Pancreas (tissue), 10 donors: ENCODE data around the gene ROPN1B. TPM values are rescaled to one million over a fixed set of nuclear protein-coding genes. Genes with fewer than 3 reads are reported as not detected.
"Not testable (repeated sequence)": the region's sequence is repeated elsewhere in the genome, so short reads cannot be mapped to it uniquely, and the experiment has no call there.

Experiments
- ATAC-seq, 4 donors: fragments of 200-7000 bp; cut with Tn5 transposase; one replicate each; pipeline versions ENCODE4 v1.8.0 to v1.9.1; 2020; ENCODE audit warnings: mild to moderate bottlenecking in 4 of 4, moderate library complexity in 4 of 4
- DNase-seq, 6 donors: peaks; one replicate each; pipeline ENCODE4 v3.0.0-alpha.2; 2020
- FAIRE-seq: peaks from 2 replicates; lab custom pipeline; 2012; peaks lifted over from hg19 to GRCh38; lab: Jason Lieb, UNC
- H3K27ac ChIP-seq, 4 donors: fragments of 200-600 bp; sonication (generic); 1 replicate in 3 of 4; 2 replicates in 1 of 4; pipeline versions ENCODE4 v1.5.0 to v1.8.0; 2020
- H3K27me3 ChIP-seq, 4 donors: fragments of 200-600 bp; one replicate each; pipeline ENCODE4 v1.8.0; 2021
- H3K36me3 ChIP-seq, 3 donors: fragments of 200-600 bp; sonication (generic) in 1 of 3; one replicate each; pipeline versions ENCODE4 v1.5.0 to v1.8.0; 2020 to 2021
- H3K4me1 ChIP-seq, 3 donors: fragments of 200-600 bp; one replicate each; pipeline ENCODE4 v1.8.0; 2021
- H3K4me3 ChIP-seq, 4 donors: fragments of 200-600 bp; sonication (generic) in 2 of 4; one replicate each; pipeline versions ENCODE4 v1.5.0 to v1.8.0; 2020 to 2021
- H3K9me3 ChIP-seq, 4 donors: fragments of 200-600 bp; one replicate each; pipeline ENCODE4 v1.8.0; 2021
- WGBS, 2 donors: extraction: QIAGEN DNeasy Blood & Tissue Kit; methylation state at CpG; one replicate each; pipeline ENCODE4 v1.1.7; 2013; 5-methylcytosine and 5-hydroxymethylcytosine counted together
- intact Hi-C, 3 donors: fragments of 100-400 bp; cut with DNase I; formaldehyde crosslinking; loops; one replicate each; pipeline versions ENCODE4 v1.11.1 to v1.14.2; 2022
- polyA plus RNA-seq, 2 donors: library from polyadenylated mRNA; stranded (reverse); fragments of 200-250 nt; gene quantifications; one replicate each; pipeline ENCODE4 v1.2.3, GENCODE V29; 2013
- total RNA-seq, 6 donors: library from RNA; stranded (reverse); fragmentation: NEBNext Ultra II Directional in 4 of 6; extraction: Animal tissue kit (Norgen Biotek cat#: 25700) in 4 of 6; gene quantifications; one replicate each; pipeline versions ENCODE4 v1.2.1 to v1.2.4, GENCODE V29; 2021 to 2023
- TF ChIP-seq, protein P1 (sequence below), 4 donors: fragments of 200-600 bp; sonication (generic) in 3 of 4; IDR thresholded peaks; one replicate each; pipeline versions ENCODE4 v1.5.0 to v1.8.0; 2021; ENCODE audit warnings: antibody characterized with exemption in 4 of 4
- donor health status: healthy with polysubstance abuse.
- donor health status: DM: no; HTN: no; CAD: no; lungs with moderate emphysema.
- donor health status: DM: no; HTN: no; CAD: no.
- donor health status: control.
- donor health status: control.
- donor health status: Bipolar disorder and iron deficiency.
- donor health status: DM: yes; HTN: yes; CAD: no.
- donor health status: DM: no; HTN: no; CAD: no.
- donor health status: DM: no; HTN: no; CAD: no.
- donor health status: DM: yes; HTN: yes; CAD: no.

ROPN1B gene
- total and polyA plus RNA-seq, 8 donors: 0.19 to 0.23 (median 0.20) TPM; not detected in 5

DNA sequence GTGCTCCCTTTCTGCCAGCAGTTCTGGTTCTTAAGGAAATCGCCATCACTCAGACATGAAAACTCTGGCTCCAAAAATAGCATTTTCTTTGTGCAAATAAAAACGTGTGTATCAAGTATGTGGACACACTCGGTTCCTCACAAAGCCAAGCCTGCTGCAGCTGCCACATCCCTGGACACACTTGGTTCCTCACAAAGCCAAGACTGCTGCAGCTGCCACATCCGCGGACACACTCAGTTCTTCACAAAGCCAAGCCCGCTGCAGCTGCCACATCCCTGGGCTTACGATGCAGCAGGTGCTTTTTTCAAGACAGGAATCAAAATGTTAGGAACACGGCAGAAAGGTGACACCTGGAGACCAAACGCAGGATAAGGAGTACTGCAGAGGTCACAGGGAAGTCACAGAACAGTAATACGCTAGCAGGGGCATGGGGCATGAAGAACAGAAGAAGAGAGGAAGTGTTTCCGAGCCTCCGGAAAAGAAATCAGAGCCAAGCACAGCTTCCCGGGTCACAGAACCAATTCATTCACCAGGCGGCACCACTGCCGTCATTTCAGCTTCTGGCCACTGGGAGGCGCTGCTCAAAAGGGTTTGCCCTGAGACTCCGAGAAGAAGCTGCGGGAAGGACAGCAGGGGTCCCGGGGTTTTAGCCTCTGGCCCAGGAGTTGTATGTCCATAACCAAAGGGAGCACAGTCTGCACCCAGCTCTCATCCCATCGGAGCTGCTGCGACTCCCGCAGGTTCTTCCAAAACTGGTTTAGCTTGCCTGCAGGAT, 40.0 kb upstream of the ROPN1B start:
- WGBS, 2 donors: 24 to 35% methylated on average over 22 of the region's 22 CpGs
- FAIRE-seq, H3K27me3 ChIP-seq, intact Hi-C loops, H3K4me1 ChIP-seq, ATAC-seq, H3K36me3 ChIP-seq, H3K27ac ChIP-seq, H3K9me3 ChIP-seq, H3K4me3 ChIP-seq: not testable (repeated sequence)
- TF ChIP-seq, protein P1, sequence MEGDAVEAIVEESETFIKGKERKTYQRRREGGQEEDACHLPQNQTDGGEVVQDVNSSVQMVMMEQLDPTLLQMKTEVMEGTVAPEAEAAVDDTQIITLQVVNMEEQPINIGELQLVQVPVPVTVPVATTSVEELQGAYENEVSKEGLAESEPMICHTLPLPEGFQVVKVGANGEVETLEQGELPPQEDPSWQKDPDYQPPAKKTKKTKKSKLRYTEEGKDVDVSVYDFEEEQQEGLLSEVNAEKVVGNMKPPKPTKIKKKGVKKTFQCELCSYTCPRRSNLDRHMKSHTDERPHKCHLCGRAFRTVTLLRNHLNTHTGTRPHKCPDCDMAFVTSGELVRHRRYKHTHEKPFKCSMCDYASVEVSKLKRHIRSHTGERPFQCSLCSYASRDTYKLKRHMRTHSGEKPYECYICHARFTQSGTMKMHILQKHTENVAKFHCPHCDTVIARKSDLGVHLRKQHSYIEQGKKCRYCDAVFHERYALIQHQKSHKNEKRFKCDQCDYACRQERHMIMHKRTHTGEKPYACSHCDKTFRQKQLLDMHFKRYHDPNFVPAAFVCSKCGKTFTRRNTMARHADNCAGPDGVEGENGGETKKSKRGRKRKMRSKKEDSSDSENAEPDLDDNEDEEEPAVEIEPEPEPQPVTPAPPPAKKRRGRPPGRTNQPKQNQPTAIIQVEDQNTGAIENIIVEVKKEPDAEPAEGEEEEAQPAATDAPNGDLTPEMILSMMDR (IDR thresholded peaks at IDR 0.05): peak; percentile 34 to 56 (median 50)
- DNase-seq: peak in 5 of 6 donors; percentile 31 to 85 (median 72)

DNA sequence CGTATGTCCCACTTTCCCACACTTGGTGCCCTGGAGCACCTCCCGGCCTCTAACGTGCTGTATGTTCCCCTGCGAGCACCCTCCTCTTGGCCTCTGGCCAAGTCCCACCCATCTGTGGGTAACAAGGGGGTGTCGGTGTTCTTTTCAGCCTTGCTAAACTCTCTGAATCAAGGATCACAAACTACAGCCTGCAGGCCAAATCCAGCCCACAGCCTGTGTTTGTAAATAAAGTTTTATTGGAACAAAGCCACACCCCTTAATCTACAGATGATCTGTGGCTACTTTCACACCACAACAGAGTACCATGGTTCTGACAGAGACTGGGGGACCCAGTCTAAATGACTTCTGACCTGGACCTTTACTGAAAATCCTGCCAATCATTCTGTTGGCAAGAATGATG, 39.2 kb upstream of the ROPN1B start:
- intact Hi-C loops, ATAC-seq, FAIRE-seq: not testable (repeated sequence)

DNA sequence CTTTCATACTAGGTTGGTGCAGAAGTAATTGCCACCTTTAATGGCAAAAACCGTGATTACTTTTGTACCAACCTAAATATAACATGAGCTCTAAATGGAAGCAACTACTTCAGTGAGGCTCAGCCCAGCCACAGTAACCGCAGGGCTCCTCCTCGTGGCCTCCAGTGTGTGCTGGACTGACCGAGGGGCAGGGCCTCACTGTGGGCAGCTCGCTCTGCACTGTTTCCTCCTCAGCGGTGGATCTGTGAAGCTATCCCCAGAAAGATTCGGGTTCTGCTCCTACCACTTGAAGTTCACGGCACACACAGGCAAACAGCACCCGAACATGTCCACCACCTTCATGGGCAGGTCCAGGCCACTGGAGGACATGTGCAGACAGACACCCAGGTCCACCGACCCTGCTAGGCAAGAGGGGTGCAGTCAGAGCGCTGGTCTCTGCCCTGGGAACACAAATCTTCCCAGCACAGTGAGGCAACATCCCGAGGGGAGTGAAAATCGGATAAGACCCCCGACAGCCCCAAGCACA, 37.6 kb upstream of the ROPN1B start:
- H3K27ac ChIP-seq, H3K36me3 ChIP-seq, H3K4me3 ChIP-seq, DNase-seq, intact Hi-C loops, H3K9me3 ChIP-seq, FAIRE-seq, H3K4me1 ChIP-seq, ATAC-seq, H3K27me3 ChIP-seq: not testable (repeated sequence)
- WGBS, 2 donors: 67 to 83% methylated on average over 6 to 8 of the region's 14 CpGs

More for the DNA sequence above, 39.2 kb upstream of the ROPN1B start:
- H3K4me1 ChIP-seq, H3K27ac ChIP-seq, H3K4me3 ChIP-seq, H3K9me3 ChIP-seq, H3K27me3 ChIP-seq, DNase-seq, H3K36me3 ChIP-seq: not testable (repeated sequence)
- WGBS, 2 donors: 56 to 63% methylated on average over 5 of the region's 5 CpGs

DNA sequence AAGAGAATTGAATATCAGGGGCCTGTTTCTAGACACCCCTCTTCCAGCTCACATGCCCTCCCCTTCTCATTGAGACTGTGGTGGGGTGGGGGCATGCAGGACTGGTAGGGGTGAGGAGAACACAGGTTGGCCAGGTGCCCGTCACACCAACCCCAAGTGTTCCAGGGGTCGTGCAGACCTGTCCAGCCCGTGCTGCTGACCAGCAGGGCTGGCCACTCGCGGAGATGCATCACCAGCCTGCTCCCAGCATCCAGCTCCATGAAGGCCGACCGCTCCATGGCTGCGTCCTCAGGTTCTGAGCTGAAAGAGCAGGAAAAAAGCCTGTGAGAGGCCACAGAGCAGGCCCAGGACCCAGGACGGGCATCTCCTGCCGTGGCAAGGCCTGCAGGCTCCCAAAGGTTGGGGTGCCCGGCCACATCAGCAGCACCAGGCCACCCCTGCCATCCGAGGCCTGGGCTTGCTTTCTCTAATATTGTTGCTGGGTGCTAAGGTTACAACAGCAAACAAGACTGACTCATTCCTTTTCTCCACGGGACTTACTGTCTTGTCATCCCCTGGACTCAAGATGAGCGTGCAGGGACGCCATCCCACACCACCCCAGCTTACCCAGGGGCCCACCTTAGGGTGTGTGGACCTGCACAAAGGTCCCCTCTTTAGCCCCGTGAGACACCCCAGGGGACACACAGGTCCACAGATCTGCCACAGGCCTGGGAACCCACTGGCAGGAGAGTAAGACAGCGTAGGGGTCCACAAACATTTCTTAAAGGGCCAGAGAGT, 35.4 kb upstream of the ROPN1B start:
- H3K27ac ChIP-seq, intact Hi-C loops, DNase-seq, H3K4me3 ChIP-seq, H3K36me3 ChIP-seq, ATAC-seq, H3K27me3 ChIP-seq, FAIRE-seq, H3K9me3 ChIP-seq, H3K4me1 ChIP-seq: not testable (repeated sequence)
- whole genome bisulfite sequencing, 2 donors: 92 to 99% methylated on average over 14 to 15 of the region's 17 CpGs

DNA sequence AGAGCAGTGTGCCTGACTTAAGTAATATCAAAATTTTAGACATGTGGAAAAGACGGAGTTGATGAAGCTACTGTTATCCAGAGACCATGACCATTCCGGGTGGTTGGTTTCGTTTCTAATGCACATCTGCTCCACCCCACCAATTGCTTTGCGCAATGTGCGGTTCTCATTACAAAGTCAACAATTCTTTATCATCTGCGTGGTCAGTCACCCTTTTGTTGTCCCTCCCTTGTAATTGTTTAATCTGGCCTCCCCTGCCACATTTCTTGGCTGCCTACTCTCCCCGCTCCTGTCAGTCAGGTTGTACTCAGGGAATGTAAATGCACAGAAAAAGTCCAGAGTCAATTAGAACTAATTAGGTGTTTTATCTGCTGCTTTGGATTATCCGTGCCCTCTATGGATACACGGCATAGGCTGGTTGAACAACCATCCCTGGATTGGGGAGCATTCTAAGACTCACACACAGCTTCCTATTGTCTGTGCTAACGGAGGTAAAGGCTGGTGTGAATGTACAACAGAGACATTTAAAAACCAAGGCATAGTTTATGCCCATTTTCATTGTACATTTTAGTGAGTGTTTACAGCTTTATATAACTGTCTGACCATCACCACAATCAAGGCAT, 33.6 kb upstream of the ROPN1B start:
- DNase-seq: peak in 3 of 6 donors; percentile 53 to 60 (median 57)
- H3K36me3 ChIP-seq, H3K9me3 ChIP-seq, H3K4me3 ChIP-seq, H3K27ac ChIP-seq, H3K4me1 ChIP-seq, intact Hi-C loops, FAIRE-seq, H3K27me3 ChIP-seq: not testable (repeated sequence)
- peak; percentile 97 to 99 (median 98) for ATAC-seq
- WGBS, 2 donors: 15 to 18% methylated on average over 10 of the region's 10 CpGs

DNA sequence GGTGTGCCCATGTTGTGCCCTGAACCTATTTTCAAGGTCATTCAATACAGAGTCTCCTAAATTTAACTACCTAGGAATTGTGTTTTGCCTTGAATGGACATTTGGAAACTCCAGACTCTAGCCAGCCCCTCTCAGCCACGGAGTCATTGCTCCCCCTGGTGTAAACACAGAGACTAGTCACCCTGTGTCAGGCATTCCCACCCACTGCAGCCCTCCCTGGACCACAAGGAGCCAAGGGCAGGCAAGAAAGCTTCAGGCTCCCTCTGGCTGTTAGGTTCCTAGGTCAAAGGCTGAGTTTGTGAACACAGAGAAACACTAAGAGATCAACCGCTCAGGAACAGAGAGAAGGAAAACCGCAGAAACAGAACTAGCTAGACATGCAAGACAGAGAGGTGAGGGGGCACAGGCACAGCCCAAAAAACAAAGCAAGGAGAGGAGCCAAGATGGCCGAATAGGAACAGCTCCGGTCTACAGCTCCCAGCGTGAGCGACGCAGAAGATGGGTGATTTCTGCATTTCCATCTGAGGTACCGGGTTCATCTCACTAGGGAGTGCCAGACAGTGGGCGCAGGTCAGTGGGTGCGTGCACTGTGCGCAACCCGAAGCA, 32.7 kb upstream of the ROPN1B start:
- H3K27me3 ChIP-seq, FAIRE-seq, DNase-seq, H3K36me3 ChIP-seq, H3K4me3 ChIP-seq, intact Hi-C loops, H3K4me1 ChIP-seq, H3K27ac ChIP-seq, H3K9me3 ChIP-seq: not testable (repeated sequence)
- TF ChIP-seq, protein P1 (IDR thresholded peaks at IDR 0.05): peak in 1 of 4 donors; percentile 21
- 69 to 76% methylated on average over 10 to 13 of the region's 13 CpGs for WGBS, 2 donors
- peak; percentile 80 to 98 (median 90) for ATAC-seq

DNA sequence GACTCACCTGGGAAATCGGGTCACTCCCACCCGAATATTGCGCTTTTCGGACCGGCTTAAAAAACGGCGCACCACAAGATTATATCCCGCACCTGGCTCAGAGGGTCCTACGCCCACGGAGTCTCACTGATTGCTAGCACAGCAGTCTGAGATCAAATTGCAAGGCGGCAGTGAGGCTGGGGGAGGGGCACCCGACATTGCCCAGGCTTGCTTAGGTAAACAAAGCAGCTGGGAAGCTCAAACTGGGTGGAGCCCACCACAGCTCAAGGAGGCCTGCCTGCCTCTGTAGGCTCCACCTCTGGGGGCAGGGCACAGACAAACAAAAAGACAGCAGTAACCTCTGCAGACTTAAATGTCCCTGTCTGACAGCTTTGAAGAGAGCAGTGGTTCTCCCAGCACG, 32.1 kb upstream of the ROPN1B start:
- H3K9me3 ChIP-seq, ATAC-seq, H3K27ac ChIP-seq, H3K36me3 ChIP-seq, DNase-seq, H3K4me1 ChIP-seq, H3K27me3 ChIP-seq, FAIRE-seq, H3K4me3 ChIP-seq, intact Hi-C loops: not testable (repeated sequence)
- 39 to 58% methylated on average over 3 to 12 of the region's 13 CpGs for WGBS, 2 donors

DNA sequence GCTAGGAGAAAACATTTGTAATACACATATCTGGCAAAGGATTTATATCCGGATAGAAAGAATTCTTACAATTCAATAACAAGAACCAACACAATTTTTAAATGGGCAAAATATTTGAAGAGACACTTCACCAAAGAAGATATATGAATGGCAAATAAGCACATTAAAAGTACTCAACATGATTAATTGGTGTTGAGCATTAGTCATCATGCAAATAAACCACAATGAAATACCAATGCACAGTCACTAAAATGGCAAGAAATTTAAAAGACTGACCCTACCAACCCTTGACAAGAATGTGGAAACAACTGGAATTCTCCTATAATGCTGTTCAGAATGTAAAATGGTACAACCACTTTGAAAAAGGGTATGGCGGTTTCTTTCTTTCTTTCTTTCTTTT, 21.2 kb upstream of the ROPN1B start:
- FAIRE-seq, DNase-seq, H3K9me3 ChIP-seq, H3K27ac ChIP-seq, H3K4me1 ChIP-seq, H3K27me3 ChIP-seq, intact Hi-C loops, H3K36me3 ChIP-seq, H3K4me3 ChIP-seq, ATAC-seq: not testable (repeated sequence)
- WGBS, 2 donors: 76 to 90% methylated on average over 2 of the region's 2 CpGs

DNA sequence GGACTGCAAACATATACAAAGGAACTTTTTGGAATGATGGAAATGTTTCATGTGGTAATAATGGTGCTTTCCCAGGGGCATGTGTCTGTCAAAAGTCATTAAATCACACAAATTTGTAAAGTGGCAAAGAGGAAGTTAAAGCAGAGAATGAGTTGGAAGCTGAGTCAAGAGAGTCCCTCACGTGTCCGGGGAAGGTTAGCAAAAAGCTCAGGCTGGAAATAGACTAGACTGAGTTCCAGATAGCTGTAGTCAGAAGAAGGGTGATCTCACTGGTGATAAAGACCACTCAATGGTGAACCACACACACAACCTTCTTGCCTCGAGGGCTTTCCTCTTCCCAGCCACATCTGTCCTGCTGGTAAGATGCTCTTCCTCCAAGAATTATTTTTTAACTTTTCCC, 20.1 kb upstream of the ROPN1B start:
- WGBS, 2 donors: 71 to 73% methylated on average over 3 of the region's 3 CpGs
- H3K4me1 ChIP-seq, intact Hi-C loops, H3K27me3 ChIP-seq, H3K27ac ChIP-seq, FAIRE-seq, H3K9me3 ChIP-seq, H3K4me3 ChIP-seq, DNase-seq, H3K36me3 ChIP-seq, ATAC-seq: not testable (repeated sequence)
